Type B pancreatic cell (in vitro differentiated cells): ENCODE data around the gene SERINC1. TPM values are rescaled to one million over a fixed set of nuclear protein-coding genes. Genes with fewer than 3 reads are reported as not detected.

ENCODE experiments used
- DNase-seq: peaks from one replicate; pipeline ENCODE4 v3.0.0; 2021; ENCODE audit warnings: mixed read lengths; ENCODE audit not compliant: unreplicated experiment; ENCODE audit errors: extremely low spot score
- H3K27ac Mint-ChIP-seq: 2 replicates; pipeline ENCODE4 v1.8.0; 2021; ENCODE audit warnings: mild to moderate bottlenecking, mixed read lengths
- H3K27me3 Mint-ChIP-seq: 2 replicates; pipeline ENCODE4 v1.8.0; 2021; ENCODE audit warnings: mixed read lengths
- H3K36me3 Mint-ChIP-seq: 2 replicates; pipeline ENCODE4 v1.8.0; 2021; ENCODE audit warnings: mixed read lengths
- H3K4me1 Mint-ChIP-seq: one replicate; pipeline ENCODE4 v1.8.0; 2021; ENCODE audit warnings: mixed read lengths; ENCODE audit not compliant: unreplicated experiment
- H3K4me3 Mint-ChIP-seq: 2 replicates; pipeline ENCODE4 v1.8.0; 2021; ENCODE audit warnings: mild to moderate bottlenecking, mixed read lengths
- H3K9me3 Mint-ChIP-seq: 2 replicates; pipeline ENCODE4 v1.8.0; 2021; ENCODE audit warnings: mixed read lengths
- CTCF ChIP-seq: fragments of 200-600 bp; sonication (generic); conservative IDR thresholded peaks from 2 replicates; pipeline ENCODE4 v1.5.0; 2021; ENCODE audit warnings: antibody characterized with exemption, mild to moderate bottlenecking
- total RNA-seq: library from RNA; stranded (reverse); gene quantifications from 2 replicates; pipeline ENCODE4 v1.2.1, GENCODE V29; 2021; ENCODE audit warnings: low replicate concordance

Gene SERINC1
- total RNA-seq, 1 donor from 2014 or later, result 101 TPM

DNA sequence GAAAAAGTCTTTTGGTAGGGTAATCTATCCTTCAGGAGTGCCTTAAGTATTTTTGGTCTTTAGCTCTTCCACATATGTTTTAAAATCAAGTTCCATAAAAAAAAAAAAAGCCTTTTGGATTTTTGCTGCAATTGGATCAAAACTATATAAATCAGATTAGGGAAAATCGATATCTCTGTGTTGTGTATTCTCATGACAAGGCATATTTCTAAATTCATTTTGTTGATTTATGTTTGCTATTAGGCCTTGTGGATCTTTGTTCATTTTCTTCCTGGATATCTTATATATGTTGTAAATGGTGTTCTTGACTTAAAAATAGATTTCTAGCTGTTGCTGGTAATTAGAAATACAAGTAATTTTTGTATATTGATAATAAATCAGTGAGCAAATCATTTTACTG lies 63.4 kb downstream of the SERINC1 start:
- peaks cover 27% of the 10 kb centered on the region for H3K4me1 Mint-ChIP-seq
- DNase-seq, result no peak
- H3K27me3 Mint-ChIP-seq, result no peaks in the 10 kb centered on the region
- no peak overlapping the region for H3K27ac Mint-ChIP-seq
- H3K9me3 Mint-ChIP-seq, result peaks cover 5% of the 10 kb centered on the region
- no peak for TF ChIP-seq CTCF
- no peak overlapping the region for H3K4me3 Mint-ChIP-seq
- H3K36me3 Mint-ChIP-seq, result peaks cover 36% of the 10 kb centered on the region

GRCh38 chr6:122407712-122408111 lies 63.9 kb downstream of the SERINC1 start:
- Mint-ChIP-seq H3K4me1 (peaks cover 27% of the 10 kb centered on the region), H3K27ac (no peak overlapping the region), H3K9me3 (peaks cover 5% of the 10 kb centered on the region), H3K4me3 (no peak overlapping the region), H3K36me3 (peaks cover 35% of the 10 kb centered on the region), H3K27me3 (no peaks in the 10 kb centered on the region)
- TF ChIP-seq CTCF, result no peak
- no peak for DNase-seq

GRCh38 chr6:122406187-122406586 lies 65.4 kb downstream of the SERINC1 start:
- DNase-seq, result no peak
- no peaks in the 10 kb centered on the region for H3K27me3 Mint-ChIP-seq
- TF ChIP-seq CTCF, result no peak
- H3K4me1 Mint-ChIP-seq, result peaks cover 39% of the 10 kb centered on the region
- peaks cover 35% of the 10 kb centered on the region for H3K36me3 Mint-ChIP-seq
- no peak overlapping the region for H3K27ac Mint-ChIP-seq
- H3K9me3 Mint-ChIP-seq, result peaks cover 5% of the 10 kb centered on the region
- H3K4me3 Mint-ChIP-seq, result no peak overlapping the region

DNA sequence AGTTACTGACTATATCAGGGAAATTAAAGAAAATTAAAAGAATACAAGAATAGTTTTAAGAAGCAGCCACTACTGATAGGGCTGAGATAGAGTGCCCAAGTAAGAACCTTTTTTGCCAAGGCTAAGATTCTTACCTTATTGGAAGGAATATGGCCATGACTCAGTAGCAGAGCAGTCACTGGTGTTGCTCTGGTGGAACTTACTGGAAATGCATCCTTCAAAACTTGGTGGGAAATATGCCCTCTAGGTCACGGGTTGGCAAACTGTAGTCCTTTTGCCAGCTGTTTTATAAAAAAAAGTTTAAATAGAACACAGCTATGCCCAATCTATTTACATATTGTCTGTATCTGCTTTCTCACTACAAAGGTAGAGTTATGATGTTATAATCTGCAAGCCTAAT lies 66.2 kb downstream of the SERINC1 start:
- H3K4me3 Mint-ChIP-seq, result no peak overlapping the region
- peaks cover 5% of the 10 kb centered on the region for H3K9me3 Mint-ChIP-seq
- peaks cover 35% of the 10 kb centered on the region for H3K36me3 Mint-ChIP-seq
- H3K27ac Mint-ChIP-seq, result no peak overlapping the region
- peak; percentile 44 for TF ChIP-seq CTCF
- peaks cover 42% of the 10 kb centered on the region for H3K4me1 Mint-ChIP-seq
- DNase-seq, result no peak
- no peaks in the 10 kb centered on the region for H3K27me3 Mint-ChIP-seq

- no peaks in the 10 kb centered on the region for H3K27me3 Mint-ChIP-seq
- H3K4me3 Mint-ChIP-seq, result no peak overlapping the region
- H3K27ac Mint-ChIP-seq, result no peak overlapping the region
These were observed 67.2 kb downstream of the SERINC1 start for GRCh38 chr6:122404444-122404843.

More at GRCh38 chr6:122404444-122404843, 67.2 kb downstream of the SERINC1 start:
- H3K36me3 Mint-ChIP-seq, result peaks cover 35% of the 10 kb centered on the region
- no peak for TF ChIP-seq CTCF
- DNase-seq, result no peak
- peaks cover 5% of the 10 kb centered on the region for H3K9me3 Mint-ChIP-seq
- H3K4me1 Mint-ChIP-seq, result peaks cover 38% of the 10 kb centered on the region
